Middle frontal gyrus (tissue), 1 donor: ENCODE data around the gene MTCH2.
"Not testable (repeated sequence)": the region's sequence is repeated elsewhere in the genome, so short reads cannot be mapped to it uniquely, and the experiment has no call there.

Experiments used
- DNase-seq: peaks from one replicate; pipeline ENCODE4 v3.0.0-alpha.2; 2015; ENCODE audit warnings: low spot score; ENCODE audit errors: extremely low spot score

The MTCH2 gene

GRCh38 chr11:47640506-47640905 lies 1.9 kb downstream of the MTCH2 start:
- DNase-seq, result not testable (repeated sequence)

DNA sequence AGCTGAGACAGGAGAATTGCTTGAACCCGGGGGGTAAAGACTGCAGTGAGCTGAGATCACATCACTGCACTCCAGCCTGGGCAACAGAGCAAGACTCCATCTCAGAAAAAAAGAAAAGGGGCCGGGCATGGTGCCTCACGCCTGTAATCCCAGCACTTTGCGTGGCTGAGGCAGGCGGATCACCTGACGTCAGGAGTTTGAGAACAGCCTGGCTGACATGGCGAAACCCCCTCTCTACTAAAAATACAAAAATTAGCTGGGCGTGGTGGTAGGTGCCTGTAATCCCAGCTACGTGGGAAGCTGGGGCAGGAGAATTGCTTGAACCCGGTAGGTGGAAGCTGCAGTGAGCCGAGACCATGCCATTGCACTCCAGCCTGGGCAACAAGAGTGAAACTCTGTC lies 6.0 kb downstream of the MTCH2 start:
- not testable (repeated sequence) for DNase-seq

- DNase-seq, result no peak
These were observed 10.9 kb downstream of the MTCH2 start for GRCh38 chr11:47631473-47631872.

- no peak for DNase-seq
These were observed 14.3 kb downstream of the MTCH2 start for GRCh38 chr11:47628026-47628425.

DNA sequence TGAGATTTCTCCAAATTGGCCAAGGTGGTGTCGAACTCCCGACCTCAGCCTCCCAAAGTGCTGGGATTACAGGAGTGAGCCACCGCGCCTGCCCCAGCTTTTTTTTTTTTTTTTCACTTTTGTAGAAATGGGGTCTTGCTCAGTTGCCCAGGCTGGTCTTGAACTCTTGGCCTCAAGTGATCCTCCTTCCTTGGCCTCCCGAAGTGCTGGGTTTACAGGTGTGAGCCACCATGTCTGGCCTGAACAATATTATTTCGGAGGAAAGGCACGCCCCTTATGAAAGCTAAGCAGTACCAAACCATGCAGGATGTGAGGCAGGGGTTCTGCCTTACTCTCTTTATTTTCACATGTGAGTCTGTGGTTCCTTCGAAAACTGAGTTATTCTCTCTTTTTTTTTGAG lies 16.1 kb downstream of the MTCH2 start:
- no peak for DNase-seq

GRCh38 chr11:47620836-47621378 lies 21.5 kb downstream of the MTCH2 start:
- no peak for DNase-seq

GRCh38 chr11:47617417-47617809 lies 24.9 kb downstream of the MTCH2 start:
- no peak for DNase-seq

GRCh38 chr11:47616726-47617416 lies 25.5 kb downstream of the MTCH2 start:
- no peak for DNase-seq

DNA sequence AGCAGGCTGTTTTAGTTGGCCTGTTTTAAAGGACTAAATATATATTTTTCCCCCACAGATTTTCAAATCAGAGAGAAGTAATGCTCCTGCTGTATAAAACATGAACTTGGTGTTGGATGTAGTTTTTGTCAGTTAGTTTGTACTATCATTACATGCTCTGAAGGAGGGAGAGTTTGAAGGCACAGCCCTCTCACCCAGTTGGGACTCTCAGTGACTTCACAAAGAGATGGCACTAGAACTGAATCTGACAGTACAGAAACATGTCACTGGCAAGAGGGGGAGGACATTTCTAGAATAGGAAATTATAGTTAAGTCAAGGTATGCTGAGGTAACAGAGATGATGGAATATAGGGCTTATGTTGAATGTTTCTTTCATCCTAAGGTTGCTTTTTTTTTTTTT lies 27.1 kb downstream of the MTCH2 start:
- no peak for DNase-seq

GRCh38 chr11:47611348-47611794 lies 31.0 kb downstream of the MTCH2 start:
- no peak for DNase-seq

GRCh38 chr11:47609675-47610074 lies 32.7 kb downstream of the MTCH2 start:
- no peak for DNase-seq

- no peak for DNase-seq
These were observed 35.0 kb downstream of the MTCH2 start for GRCh38 chr11:47607380-47607779.

GRCh38 chr11:47606731-47607130 lies 35.6 kb downstream of the MTCH2 start:
- no peak for DNase-seq

GRCh38 chr11:47605921-47606320 lies 36.4 kb downstream of the MTCH2 start:
- DNase-seq, result no peak

DNA sequence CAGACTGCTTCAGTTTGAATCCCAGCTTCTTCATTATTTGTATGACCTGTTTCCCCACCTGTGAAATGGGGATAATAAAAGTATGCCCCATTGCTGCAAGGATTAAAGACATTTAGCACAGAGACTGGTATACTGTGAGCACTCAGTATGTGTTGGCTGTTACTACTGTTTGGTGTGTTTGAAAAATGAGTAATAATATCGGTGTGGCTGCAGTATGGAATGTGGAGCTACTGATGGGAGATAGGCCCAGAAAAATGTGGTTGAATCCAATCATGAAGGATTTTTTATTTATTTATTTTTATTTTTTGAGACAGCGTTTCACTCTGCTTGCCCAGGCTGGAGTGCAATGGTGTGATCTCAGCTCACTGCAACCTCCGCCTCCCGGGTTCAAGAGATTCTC lies 39.1 kb downstream of the MTCH2 start:
- no peak for DNase-seq

GRCh38 chr11:47599902-47600301 lies 42.5 kb downstream of the MTCH2 start:
- DNase-seq, result no peak

- no peak for DNase-seq
These were observed 46.4 kb downstream of the MTCH2 start for GRCh38 chr11:47595967-47596366.

GRCh38 chr11:47595029-47595428 lies 47.3 kb downstream of the MTCH2 start:
- no peak for DNase-seq

DNA sequence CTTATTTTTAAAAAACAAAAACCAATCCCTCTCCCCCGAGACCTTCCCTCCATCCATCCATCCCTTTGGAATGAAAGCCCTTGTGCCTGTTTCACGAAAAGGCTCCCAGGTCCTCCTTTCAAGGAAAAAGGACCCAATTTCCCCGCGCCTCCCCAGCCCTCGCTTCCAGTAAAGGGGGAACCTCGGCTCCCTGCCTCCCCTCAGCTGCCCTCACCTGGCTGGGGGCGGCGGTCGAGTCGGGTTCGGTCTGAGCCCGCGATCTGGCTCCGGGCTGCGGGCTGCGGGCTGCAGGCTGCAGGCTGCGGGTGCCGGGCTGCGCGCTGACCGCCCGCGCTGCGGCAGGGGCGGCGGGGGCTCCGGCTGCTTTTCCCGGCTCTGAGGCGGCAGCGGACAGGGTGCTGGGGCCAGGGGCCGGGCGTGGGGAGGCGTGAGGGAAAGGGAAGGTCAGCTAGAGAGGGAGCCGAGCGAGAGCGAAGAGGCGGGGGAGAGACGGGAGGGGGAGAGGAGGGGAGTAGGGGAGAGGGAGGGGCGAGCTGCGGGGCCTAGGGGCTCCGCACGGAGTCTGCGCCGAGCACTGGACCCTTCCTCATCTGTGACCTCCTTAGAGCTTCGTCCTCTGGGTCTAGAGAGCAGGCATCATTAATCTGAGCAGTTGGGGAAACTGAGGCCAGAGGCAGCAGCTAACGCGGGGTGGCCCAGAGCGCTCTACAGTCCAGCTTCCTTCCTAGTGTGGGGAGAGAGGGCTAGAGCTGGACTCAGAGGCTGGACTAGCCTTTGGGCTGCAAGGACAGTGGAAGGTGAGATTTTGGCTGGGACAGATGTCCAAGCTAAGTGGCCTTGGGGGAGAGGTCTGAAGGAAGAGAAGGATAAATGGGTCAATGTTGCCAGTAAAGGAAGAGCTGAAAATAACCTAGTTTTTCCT lies 48.2 kb downstream of the MTCH2 start, which contains the start of gene C1QTNF4:
Gene C1QTNF4, minus strand, starts transcription at position 478 of the 922 bp plus-strand sequence. CDS start 3,601 bp downstream, outside the sequence.
- DNase-seq, result no peak

DNA sequence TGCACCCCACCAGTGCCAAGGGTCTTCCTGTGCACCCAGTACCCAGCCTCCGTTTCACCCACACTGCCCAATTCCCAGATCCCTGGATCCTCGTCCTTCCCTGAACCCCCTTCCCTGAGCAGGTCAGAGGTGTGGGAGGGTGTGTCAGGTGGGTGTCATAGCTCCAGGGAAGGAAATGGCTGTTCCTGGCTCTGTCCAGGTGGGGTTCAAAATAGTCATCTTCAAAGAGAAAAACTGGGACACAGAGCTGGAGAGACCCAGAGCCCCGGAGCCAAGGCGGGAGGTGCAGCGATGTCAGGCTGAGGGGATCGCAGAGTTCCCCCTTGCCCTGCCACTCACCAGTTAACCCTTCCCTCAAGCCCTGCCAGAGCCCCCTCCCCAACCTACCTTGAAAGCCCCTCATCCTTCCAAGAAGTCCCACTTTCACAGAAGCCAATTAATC lies 48.8 kb downstream of the MTCH2 start:
- DNase-seq, result no peak

DNA sequence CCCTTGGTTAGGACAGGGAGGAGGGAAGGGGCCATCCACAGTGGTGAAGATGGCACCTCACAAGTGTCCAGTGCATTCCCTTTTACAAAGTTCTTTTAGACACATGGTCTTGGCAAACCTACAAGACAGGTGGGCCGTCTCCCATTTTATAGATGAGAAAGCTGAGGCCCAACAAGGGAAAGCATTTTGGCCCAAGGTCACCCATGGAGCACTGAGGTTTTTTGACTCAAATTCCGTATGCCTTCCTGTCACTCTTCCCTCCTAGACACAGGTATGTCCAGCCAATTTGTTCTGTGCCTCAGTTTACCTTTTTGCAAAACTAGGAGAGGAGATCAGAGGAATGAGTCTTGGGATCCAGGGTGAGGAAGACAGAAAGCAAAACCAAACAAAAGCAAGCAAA lies 49.4 kb downstream of the MTCH2 start:
- DNase-seq, result no peak

GRCh38 chr11:47592251-47592650 lies 50.1 kb downstream of the MTCH2 start:
- no peak for DNase-seq
